Heart right ventricle (tissue), 16 donors: ENCODE measurements around the gene GOLPH3L. TPM values are rescaled to one million over a fixed set of nuclear protein-coding genes. Genes with fewer than 3 reads are reported as not detected.

Experiments used
- ATAC-seq, 8 donors: fragments of 200-7000 bp; cut with Tn5 transposase; one replicate each; pipeline ENCODE4 v1.9.1; 2020; ENCODE audit warnings: mild to moderate bottlenecking in 8 of 8, moderate library complexity in 8 of 8, moderate number of reproducible peaks in 1 of 8
- DNase-seq, 2 donors: peaks; one replicate each; pipeline ENCODE4 v3.0.0-alpha.2; 2020
- H3K27ac ChIP-seq, 10 donors: fragments of 200-600 bp; sonication (generic) in 2 of 10; one replicate each; pipeline versions ENCODE4 v1.5.0 to v1.8.0; 2020 to 2022; ENCODE audit warnings: mild to moderate bottlenecking in 3 of 10
- H3K27me3 ChIP-seq, 7 donors: fragments of 200-600 bp; one replicate each; pipeline ENCODE4 v1.8.0; 2021 to 2022; ENCODE audit warnings: mild to moderate bottlenecking in 2 of 7
- H3K36me3 ChIP-seq, 9 donors: fragments of 200-600 bp; sonication (generic) in 1 of 9; one replicate each; pipeline versions ENCODE4 v1.5.0 to v1.8.0; 2020 to 2022; ENCODE audit warnings: mild to moderate bottlenecking in 2 of 9
- H3K4me1 ChIP-seq, 9 donors: fragments of 200-600 bp; sonication (generic) in 1 of 9; one replicate each; pipeline versions ENCODE4 v1.5.0 to v1.8.0; 2020 to 2022; ENCODE audit warnings: mild to moderate bottlenecking in 4 of 9
- H3K4me3 ChIP-seq, 10 donors: fragments of 200-600 bp; sonication (generic) in 2 of 10; one replicate each; pipeline versions ENCODE4 v1.5.0 to v1.8.0; 2020 to 2022; ENCODE audit warnings: mild to moderate bottlenecking in 7 of 10, moderate library complexity in 2 of 10
- H3K9me3 ChIP-seq, 11 donors: fragments of 200-600 bp in 10 of 11; sonication (generic) in 2 of 11; one replicate each; pipeline versions ENCODE4 v1.5.0 to v1.8.0; 2013 to 2022; ENCODE audit warnings: mild to moderate bottlenecking in 2 of 11, control low read depth in 1 of 11, moderate library complexity in 1 of 11
- WGBS, 2 donors: extraction: QIAGEN DNeasy Blood & Tissue Kit; methylation state at CpG; one replicate each; pipeline ENCODE4 v1.1.7; 2013; ENCODE audit warnings: inconsistent platforms in 1 of 2; 5-methylcytosine and 5-hydroxymethylcytosine counted together
- intact Hi-C, 10 donors: fragments of 100-400 bp; cut with DNase I; formaldehyde crosslinking; loops; one replicate each; pipeline versions ENCODE4 v1.11.1 to v1.14.2; 2022
- polyA plus RNA-seq, 2 donors: library from polyadenylated mRNA; stranded (reverse); fragments of 200-250 nt; gene quantifications; one replicate each; pipeline ENCODE4 v1.2.3, GENCODE V29; 2013
- total RNA-seq, 10 donors: library from RNA; stranded (reverse); fragmentation: NEBNext Ultra II Directional in 3 of 10; extraction: Animal tissue kit (Norgen Biotek cat#: 25700) in 3 of 10; gene quantifications; one replicate each; pipeline versions ENCODE4 v1.2.1 to v1.2.4, GENCODE V29; 2021 to 2023
- TF ChIP-seq, protein P1 (sequence below), 9 donors: fragments of 200-600 bp; sonication (generic) in 2 of 9; IDR thresholded peaks; one replicate each; pipeline versions ENCODE4 v1.5.0 to v1.8.0; 2021 to 2022; ENCODE audit warnings: antibody characterized with exemption in 9 of 9, mild to moderate bottlenecking in 5 of 9, moderate library complexity in 1 of 9
- donor health status: Arrhythmogenic right ventricular cardiomyopathy.
- donor health status: ischemic (EF 13 %, LVEDD 7.1; RV severe dilation, severe dysfunction).
- donor health status: healthy with polysubstance abuse.
- donor health status: DM: no; HTN: yes; CAD: no.
- donor health status: DM: no; HTN: no; CAD: no.
- donor health status: ischemic (EF 25% LVEDD 6.9; RV normal size, moderate dysfunction).
- donor health status: ischemic (EF 25% LVEDD 5.7; RV mildly dilated, moderate dysfunction).
- donor health status: healthy.
- donor health status: DM: yes; HTN: yes; CAD: no.
- donor health status: Ischemic cardiomyopathy.
- donor health status: ischemic (EF 35%, LVEDD 5.7; RV mildly dilated, moderate dysfunction).
- donor health status: nonischemic (EF 11% LVEDD 7.7; RV severe dilation, severe dysfunction).
- donor health status: DM: yes; HTN: yes; CAD: no.
- donor health status: PGD.
- donor health status: ischemic (EF 29% LVEDD 5.4; RV normal size, mild dysfunction).
- donor health status: nonischemic (EF 23%, LVEDD 6.1; RV moderate dilation, normal function).

The GOLPH3L gene
- total and polyA plus RNA-seq, 12 donors = 7.6 to 17.8 (median 15.0) TPM

DNA sequence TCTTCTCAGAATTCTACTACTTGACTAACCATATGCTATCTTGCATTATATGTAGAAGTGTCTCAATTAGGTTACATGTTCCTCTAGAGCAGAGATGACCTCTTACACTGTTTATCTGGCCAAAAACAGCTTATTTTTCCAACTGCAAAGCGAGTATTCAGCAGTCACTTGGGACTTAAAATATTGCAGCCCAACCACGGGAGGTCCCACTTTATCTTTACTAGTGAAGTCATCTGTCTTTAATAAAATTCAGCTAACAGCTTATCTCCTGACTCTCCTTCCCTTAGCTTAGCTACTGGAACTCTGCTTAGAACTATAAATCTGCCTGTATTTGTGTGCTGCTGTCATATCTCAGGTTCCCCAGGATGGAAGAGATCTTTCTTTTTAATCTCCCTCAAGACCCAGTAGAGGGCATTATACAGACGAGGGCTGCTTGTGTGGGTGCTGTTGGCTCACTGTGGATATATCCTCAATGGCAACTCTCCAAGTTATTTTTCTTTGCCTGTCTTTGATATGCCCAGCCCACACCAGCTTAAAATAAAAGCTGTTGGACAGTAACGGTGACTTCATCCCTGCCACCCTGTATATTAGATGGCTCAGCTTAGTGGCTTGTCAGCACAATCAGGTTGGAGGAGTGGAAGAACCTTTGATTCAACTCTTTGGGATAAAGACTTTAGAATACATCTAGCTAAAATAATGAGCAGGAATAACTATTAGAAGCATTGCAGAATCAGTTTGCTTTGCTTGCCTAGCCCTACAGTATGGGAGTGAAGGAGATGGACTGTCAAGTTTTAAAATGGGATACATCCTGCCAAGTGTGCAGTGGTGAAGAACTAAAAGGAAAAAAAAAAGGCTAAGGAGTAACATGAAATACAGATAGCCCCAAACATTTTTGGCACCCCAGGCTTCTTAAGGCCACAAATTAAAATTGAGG lies 77.1 kb downstream of the GOLPH3L start:
- peak overlapping the region in 2 of 10 donors; percentile 1 to 5 for H3K4me3 ChIP-seq
- H3K27ac ChIP-seq = peak overlapping the region; percentile 2 to 87 (median 76)
- peaks cover 8 to 75% (median 47%) of the 10 kb centered on the region in 9 donors for H3K4me1 ChIP-seq
- DNase-seq (peak in 1 of 2 donors; percentile 50), ATAC-seq (peak; percentile 56 to 90 (median 83))
- TF ChIP-seq, protein P1, sequence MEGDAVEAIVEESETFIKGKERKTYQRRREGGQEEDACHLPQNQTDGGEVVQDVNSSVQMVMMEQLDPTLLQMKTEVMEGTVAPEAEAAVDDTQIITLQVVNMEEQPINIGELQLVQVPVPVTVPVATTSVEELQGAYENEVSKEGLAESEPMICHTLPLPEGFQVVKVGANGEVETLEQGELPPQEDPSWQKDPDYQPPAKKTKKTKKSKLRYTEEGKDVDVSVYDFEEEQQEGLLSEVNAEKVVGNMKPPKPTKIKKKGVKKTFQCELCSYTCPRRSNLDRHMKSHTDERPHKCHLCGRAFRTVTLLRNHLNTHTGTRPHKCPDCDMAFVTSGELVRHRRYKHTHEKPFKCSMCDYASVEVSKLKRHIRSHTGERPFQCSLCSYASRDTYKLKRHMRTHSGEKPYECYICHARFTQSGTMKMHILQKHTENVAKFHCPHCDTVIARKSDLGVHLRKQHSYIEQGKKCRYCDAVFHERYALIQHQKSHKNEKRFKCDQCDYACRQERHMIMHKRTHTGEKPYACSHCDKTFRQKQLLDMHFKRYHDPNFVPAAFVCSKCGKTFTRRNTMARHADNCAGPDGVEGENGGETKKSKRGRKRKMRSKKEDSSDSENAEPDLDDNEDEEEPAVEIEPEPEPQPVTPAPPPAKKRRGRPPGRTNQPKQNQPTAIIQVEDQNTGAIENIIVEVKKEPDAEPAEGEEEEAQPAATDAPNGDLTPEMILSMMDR (IDR thresholded peaks at IDR 0.05) = peak in 7 of 9 donors; percentile 15 to 39 (median 33)
- peaks cover 0 to 93% (median 36%) of the 10 kb centered on the region in 9 donors for H3K36me3 ChIP-seq
- intact Hi-C loops = loop anchor here in 9 of 10 donors (2.0 to 10.0 kb wide), 8 partner anchors 38 to 355 kb away; partner anchors contain the start of genes MCL1 (in 2 of the 9) and CERS2 (in 1 of the 9)
- H3K27me3 ChIP-seq = no peaks in the 10 kb centered on the region
- no peaks in the 10 kb centered on the region for H3K9me3 ChIP-seq
- WGBS, 2 donors = 9 to 10% methylated on average over 4 of the region's 4 CpGs

DNA sequence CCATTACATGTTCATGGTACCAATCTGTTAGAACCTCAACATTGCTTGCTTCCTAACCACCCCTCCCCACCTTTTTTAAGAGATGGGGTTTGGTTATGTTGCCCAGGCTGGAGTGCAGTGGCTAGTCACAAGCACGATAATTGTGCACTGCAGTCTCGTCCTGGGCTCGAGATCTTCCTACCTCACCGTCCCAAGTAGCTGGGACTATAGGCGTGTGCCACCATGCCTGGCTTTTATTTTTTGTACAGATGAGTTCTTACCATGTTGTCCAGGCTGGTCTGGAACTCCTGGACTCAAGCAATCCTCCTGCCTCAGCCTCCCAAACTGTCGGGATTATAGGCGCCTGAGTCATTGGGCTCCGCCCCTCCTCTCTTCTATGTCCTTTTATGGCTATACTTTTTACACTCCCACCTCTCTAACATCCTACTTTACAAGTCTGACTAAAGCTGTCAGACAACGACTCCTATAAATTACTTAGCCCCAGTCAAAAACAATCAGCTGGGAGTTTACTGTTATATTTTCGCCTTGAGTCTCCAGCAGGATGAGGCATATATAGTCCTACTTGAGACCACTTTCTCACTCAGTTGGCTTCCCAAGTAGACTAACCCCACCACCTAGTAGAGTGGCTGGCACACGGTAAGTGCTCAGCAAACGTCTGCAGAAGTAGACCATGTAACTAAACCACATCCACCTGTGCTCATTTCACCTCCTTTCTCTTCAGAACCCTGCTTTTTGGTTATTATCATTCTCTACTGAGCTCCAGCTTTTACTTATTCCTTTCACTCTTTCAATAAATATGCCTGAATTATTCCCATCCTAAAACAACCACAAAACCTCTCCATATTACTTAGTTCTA lies 81.4 kb downstream of the GOLPH3L start:
- ATAC-seq = no peak

DNA sequence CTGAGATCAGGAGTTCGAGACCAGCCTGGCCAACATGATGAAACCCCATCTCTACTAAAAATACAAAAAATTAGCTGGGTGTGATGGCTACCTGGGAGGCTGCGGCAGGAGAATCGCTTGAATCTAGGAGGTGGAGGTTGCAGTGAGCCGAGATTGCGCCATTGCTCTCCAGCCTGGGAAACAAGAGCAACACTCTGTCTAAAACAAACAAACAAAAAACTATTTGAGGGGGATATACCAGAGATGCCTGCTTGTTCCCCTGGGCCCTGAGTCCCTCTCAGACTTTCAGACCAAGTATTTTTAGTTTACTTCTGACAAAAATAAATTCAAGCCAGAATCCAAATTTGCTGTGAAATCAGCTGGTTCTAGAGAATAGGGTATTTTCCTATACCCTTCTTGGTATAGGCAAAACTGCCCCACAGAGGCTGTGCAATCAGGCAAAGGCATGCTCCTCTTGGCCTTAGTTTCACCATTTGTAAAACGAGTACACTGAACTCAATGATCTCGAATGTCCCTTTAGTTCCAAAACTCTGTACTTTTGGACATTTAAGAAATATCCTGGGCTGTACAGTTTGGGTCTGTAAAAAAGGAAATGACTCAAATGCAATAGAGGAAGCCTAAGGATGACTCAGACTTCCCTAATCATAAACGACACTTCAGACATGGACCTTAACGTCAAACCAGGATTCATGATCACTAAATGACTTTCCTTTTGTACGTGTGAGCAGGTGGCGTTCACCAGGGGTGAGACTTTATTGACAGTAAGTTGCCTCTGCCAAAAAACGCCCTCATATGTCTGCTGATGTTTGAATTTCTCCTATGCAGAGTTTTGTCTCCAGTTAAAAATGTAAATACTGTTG lies 83.7 kb downstream of the GOLPH3L start:
- peaks cover 9 to 80% (median 53%) of the 10 kb centered on the region in 9 donors for H3K4me1 ChIP-seq
- H3K4me3 ChIP-seq = peak overlapping the region in 4 of 10 donors; percentile 3 to 34 (median 18)
- intact Hi-C loops = loop anchor here in 2 of 10 donors (2.0 to 5.0 kb wide), 3 partner anchors 34 to 52 kb away; partner anchors contain the start of gene MCL1 (in 2 of the 2)
- no peaks in the 10 kb centered on the region for H3K27me3 ChIP-seq
- peak in 1 of 2 donors; percentile 71 for DNase-seq
- H3K36me3 ChIP-seq = peaks cover 0 to 40% (median 17%) of the 10 kb centered on the region in 9 donors
- ATAC-seq = peak; percentile 59 to 85 (median 75)
- TF ChIP-seq, protein P1 (IDR thresholded peaks at IDR 0.05) = no peak
- WGBS, 2 donors = 48 to 58% methylated on average over 12 of the region's 12 CpGs
- peak overlapping the region; percentile 68 to 96 (median 84) for H3K27ac ChIP-seq
- no peaks in the 10 kb centered on the region for H3K9me3 ChIP-seq

More for the DNA sequence above, 81.4 kb downstream of the GOLPH3L start:
- H3K4me3 ChIP-seq = no peak overlapping the region
- TF ChIP-seq, protein P1 (IDR thresholded peaks at IDR 0.05) = no peak
- intact Hi-C loops = loop anchor here in 3 of 10 donors (5.0 kb wide), 3 partner anchors 33 to 53 kb away; partner anchors contain the start of gene MCL1 (in 1 of the 3)
- H3K27me3 ChIP-seq = no peaks in the 10 kb centered on the region
- peak overlapping the region in 7 of 10 donors; percentile 80 to 96 (median 87) for H3K27ac ChIP-seq
- DNase-seq = no peak
- H3K36me3 ChIP-seq = peaks cover 0 to 55% (median 17%) of the 10 kb centered on the region in 9 donors
- peaks cover 13 to 82% (median 57%) of the 10 kb centered on the region in 9 donors for H3K4me1 ChIP-seq
- no peaks in the 10 kb centered on the region for H3K9me3 ChIP-seq
- 89 to 92% methylated on average over 12 of the region's 12 CpGs for WGBS, 2 donors
